ENCODE measurements around the gene C11orf54. TPM values are rescaled to one million over a fixed set of nuclear protein-coding genes. Genes with fewer than 3 reads are reported as not detected.

The C11orf54 gene
- polyA plus RNA-seq, 3 donors, result 8.3 to 23.6 (median 14.1) TPM

GRCh38 chr11:93720522-93720921 is 20.9 kb upstream of the C11orf54 start:
- Mint-ChIP-seq H3K27me3 (ENCODE audit: low read depth in 3 of 3) (no peaks in the 10 kb centered on the region), H3K4me1 (peaks cover 8% of the 10 kb centered on the region), H3K36me3 (peaks cover 53 to 70% of the 10 kb centered on the region in 2 donors), H3K9me3 (no peaks in the 10 kb centered on the region), H3K27ac (peak overlapping the region in 2 of 7 donors; percentile 35 to 41), H3K4me3 (no peak overlapping the region)
- H3K4me1 ChIP-seq (ENCODE audit: control insufficient read depth in 1 of 2, insufficient read depth in 2 of 2, low read length in 2 of 2), result peaks cover 4 to 6% of the 10 kb centered on the region in 2 donors
- H3K4me3 ChIP-seq (replicated peaks in 1 of 3; ENCODE audit: low read depth in 2 of 3, low read length in 3 of 3), result no peak overlapping the region
- H3K9ac ChIP-seq (ENCODE audit: insufficient read depth, low read length, poor library complexity, severe bottlenecking), result no peak overlapping the region
- WGBS (ENCODE audit: insufficient coverage), result 100% methylated on average over 2 of the region's 7 CpGs
- TF ChIP-seq CTCF (IDR thresholded peaks at IDR 0.05), result no peak
- intact Hi-C loops (cut with micrococcal nuclease), result no loop called here
- no peak for DNase-seq
- H3K4me2 ChIP-seq (replicated peaks; ENCODE audit: extremely low read depth, low read length, poor library complexity, severe bottlenecking), result no peak overlapping the region
- H4K20me1 ChIP-seq (ENCODE audit: insufficient read depth, low read length), result no peaks in the 10 kb centered on the region
- no peaks in the 10 kb centered on the region for H3K27me3 ChIP-seq (ENCODE audit: control insufficient read depth in 2 of 2, insufficient read depth in 2 of 2, low read length in 2 of 2)
- H3K36me3 ChIP-seq (replicated peaks in 1 of 2; ENCODE audit: control insufficient read depth in 1 of 2, insufficient read depth in 2 of 2, low read length in 2 of 2), result peaks cover 41 to 73% of the 10 kb centered on the region in 2 donors
- H3K9me3 ChIP-seq (replicated peaks in 1 of 2; ENCODE audit: control insufficient read depth in 1 of 2, insufficient read depth in 1 of 2, low read length in 2 of 2), result no peaks in the 10 kb centered on the region
- H2AFZ ChIP-seq (ENCODE audit: insufficient read depth, low read depth, low read length, poor library complexity, severe bottlenecking), result no peak overlapping the region
- no peaks in the 10 kb centered on the region for H3K79me2 ChIP-seq (ENCODE audit: insufficient read depth, low read length)
- H3K27ac ChIP-seq (ENCODE audit: low read depth in 1 of 2, low read length in 2 of 2), result no peak overlapping the region

- Histone ChIP-seq H3K4me1 (ENCODE audit: control insufficient read depth in 1 of 2, insufficient read depth in 2 of 2, low read length in 2 of 2) (no peaks in the 10 kb centered on the region), H3K4me2 (replicated peaks; ENCODE audit: extremely low read depth, low read length, poor library complexity, severe bottlenecking) (no peak overlapping the region), H3K4me3 (replicated peaks in 1 of 3; ENCODE audit: low read depth in 2 of 3, low read length in 3 of 3) (no peak overlapping the region), H3K79me2 (ENCODE audit: insufficient read depth, low read length) (no peaks in the 10 kb centered on the region), H3K27ac (ENCODE audit: low read depth in 1 of 2, low read length in 2 of 2) (no peak overlapping the region), H4K20me1 (ENCODE audit: insufficient read depth, low read length) (peaks cover 5% of the 10 kb centered on the region), H3K27me3 (ENCODE audit: control insufficient read depth in 2 of 2, insufficient read depth in 2 of 2, low read length in 2 of 2) (no peaks in the 10 kb centered on the region), H3K9me3 (replicated peaks in 1 of 2; ENCODE audit: control insufficient read depth in 1 of 2, insufficient read depth in 1 of 2, low read length in 2 of 2) (no peaks in the 10 kb centered on the region), H3K36me3 (replicated peaks in 1 of 2; ENCODE audit: control insufficient read depth in 1 of 2, insufficient read depth in 2 of 2, low read length in 2 of 2) (peaks cover 62 to 86% of the 10 kb centered on the region in 2 donors), H2AFZ (ENCODE audit: insufficient read depth, low read depth, low read length, poor library complexity, severe bottlenecking) (no peak overlapping the region), H3K9ac (ENCODE audit: insufficient read depth, low read length, poor library complexity, severe bottlenecking) (no peak overlapping the region)
- TF ChIP-seq CTCF (IDR thresholded peaks at IDR 0.05), result no peak
- no CpG with 5 or more reads among the region's 1 CpG for whole genome bisulfite sequencing (ENCODE audit: insufficient coverage)
- no peaks in the 10 kb centered on the region for H3K9me3 Mint-ChIP-seq
- no peak overlapping the region for H3K27ac Mint-ChIP-seq
- no peak overlapping the region for H3K4me3 Mint-ChIP-seq
- intact Hi-C loops (cut with micrococcal nuclease), result no loop called here
- no peaks in the 10 kb centered on the region for H3K4me1 Mint-ChIP-seq
- no peaks in the 10 kb centered on the region for H3K27me3 Mint-ChIP-seq (ENCODE audit: low read depth in 3 of 3)
- DNase-seq, result no peak
- H3K36me3 Mint-ChIP-seq, result peaks cover 54 to 76% of the 10 kb centered on the region in 2 donors
Observed at GRCh38 chr11:93724089-93724488, 17.4 kb upstream of the C11orf54 start.

Data from CD14-positive monocyte (primary cell).